Activated T-cell treated with anti-CD3 and anti-CD28 coated beads, Interleukin-2, amount 50 U/mL, for 72 hours (primary cell): ENCODE measurements around the gene SLC23A1. TPM values are rescaled to one million over a fixed set of nuclear protein-coding genes. Genes with fewer than 3 reads are reported as not detected.

Source experiments
- ATAC-seq, 2 donors: fragments of 150-1000 bp; cut with Tn5 transposase; replicated peaks in 1 of 2; 2 replicates each; pipeline ENCODE4 v1.10.0; 2021; ENCODE audit warnings: moderate library complexity in 2 of 2, mild to moderate bottlenecking in 1 of 2
- DNase-seq, 2 donors: peaks; one replicate each; pipeline ENCODE4 v3.0.0; 2021 to 2022; ENCODE audit warnings: mixed read lengths in 1 of 2
- H3K27ac Mint-ChIP-seq: one replicate; pipeline ENCODE4 v1.8.0; 2022; ENCODE audit warnings: mild to moderate bottlenecking, moderate library complexity, mixed read lengths
- H3K27me3 Mint-ChIP-seq: one replicate; pipeline ENCODE4 v1.8.0; 2022; ENCODE audit warnings: low read depth, mixed read lengths
- H3K36me3 Mint-ChIP-seq, 2 donors: one replicate each; pipeline ENCODE4 v1.8.0; 2022; ENCODE audit warnings: mixed read lengths in 2 of 2, mild to moderate bottlenecking in 1 of 2; ENCODE audit not compliant: insufficient read depth in 2 of 2
- H3K4me1 Mint-ChIP-seq: one replicate; pipeline ENCODE4 v1.8.0; 2022; ENCODE audit warnings: low read depth, mixed read lengths
- H3K4me3 Mint-ChIP-seq, 2 donors: one replicate each; pipeline ENCODE4 v1.8.0; 2022; ENCODE audit warnings: mild to moderate bottlenecking in 2 of 2, mixed read lengths in 2 of 2, moderate library complexity in 2 of 2
- H3K9me3 Mint-ChIP-seq, 2 donors: one replicate each; pipeline ENCODE4 v1.8.0; 2022; ENCODE audit warnings: mixed read lengths in 2 of 2
- total RNA-seq, 2 donors: library from RNA; stranded (reverse); gene quantifications; one replicate each; pipeline ENCODE4 v1.2.3, GENCODE V29; 2022

SLC23A1 gene
- total RNA-seq, 2 donors from 2014 or later, result 1.9 to 2.8 TPM

GRCh38 chr5:139340051-139340450, 43.0 kb downstream of the SLC23A1 start:
- Mint-ChIP-seq H3K4me1 (peaks cover 58% of the 10 kb centered on the region), H3K4me3 (peak overlapping the region in 1 of 2 donors; percentile 85)
- ATAC-seq, result no peak

GRCh38 chr5:139335811-139336210, 47.3 kb downstream of the SLC23A1 start:
- DNase-seq (no peak), ATAC-seq (peak; percentile 21 to 22)
- H3K4me1 Mint-ChIP-seq, result peaks cover 22% of the 10 kb centered on the region
- H3K4me3 Mint-ChIP-seq, result no peak overlapping the region
- no peaks in the 10 kb centered on the region for H3K9me3 Mint-ChIP-seq
- no peaks in the 10 kb centered on the region for H3K27me3 Mint-ChIP-seq
- H3K36me3 Mint-ChIP-seq, result peaks cover 1 to 3% of the 10 kb centered on the region in 2 donors
- H3K27ac Mint-ChIP-seq, result peak overlapping the region; percentile 44

More at GRCh38 chr5:139340051-139340450, 43.0 kb downstream of the SLC23A1 start:
- no peaks in the 10 kb centered on the region for H3K9me3 Mint-ChIP-seq
- peak overlapping the region; percentile 40 for H3K27ac Mint-ChIP-seq
- H3K36me3 Mint-ChIP-seq, result peaks cover 2 to 3% of the 10 kb centered on the region in 2 donors
- H3K27me3 Mint-ChIP-seq, result no peaks in the 10 kb centered on the region
- no peak for DNase-seq

Other genes starting within 250 kb of the SLC23A1 start
- 10 to 100 TPM; 32.5 to 37.3 TPM for gene SIL1, start 184.9 kb downstream of the SLC23A1 start, total RNA-seq
- 100 to 1,000 TPM; 124 to 164 TPM for gene MATR3, start 89.6 kb downstream of the SLC23A1 start, total RNA-seq
- 100 to 1,000 TPM; 141 to 144 TPM for gene PAIP2, start 41.4 kb downstream of the SLC23A1 start, total RNA-seq
- gene MZB1, start 6.6 kb upstream of the SLC23A1 start, total RNA-seq, result 10 to 100 TPM; 19.7 to 27.3 TPM
- 1 to 10 TPM; 3.1 to 4.6 TPM for gene PROB1, start 11.8 kb upstream of the SLC23A1 start, total RNA-seq
- 1 to 10 TPM; 3.3 to 3.5 TPM for gene SPATA24, start 20.8 kb upstream of the SLC23A1 start, total RNA-seq
- 10 to 100 TPM; 46.1 to 73.7 TPM for gene DNAJC18, start 56.2 kb upstream of the SLC23A1 start, total RNA-seq
- gene ECSCR, start 79.4 kb upstream of the SLC23A1 start, total RNA-seq, result 1 to 10 TPM; 1.2 to 1.4 TPM
- gene SMIM33, start 87.7 kb upstream of the SLC23A1 start, total RNA-seq, result under 1 TPM; 0.22 to 0.35 TPM
- 100 to 1,000 TPM in 1 of 2 donors, 10 to 100 TPM in 1; 98.6 to 230 TPM for gene STING1, start 99.5 kb upstream of the SLC23A1 start, total RNA-seq
- 100 to 1,000 TPM; 315 to 342 TPM for gene UBE2D2, start 178.0 kb upstream of the SLC23A1 start, total RNA-seq